WTC11 (cell line): ENCODE results near the gene DPEP2NB. TPM values are rescaled to one million over a fixed set of nuclear protein-coding genes. Genes with fewer than 3 reads are reported as not detected.

Source experiments
- ARID4B ChIP-seq: sonication (generic); formaldehyde crosslinking; IDR thresholded peaks from 2 replicates; pipeline ENCODE4 v1.8.0; 2023; ENCODE audit warnings: missing genetic modification reagents, mild to moderate bottlenecking, borderline replicate concordance
- CBFB ChIP-seq: sonication (generic); formaldehyde crosslinking; IDR thresholded peaks from 2 replicates; pipeline ENCODE4 v1.8.1; 2022; ENCODE audit warnings: mild to moderate bottlenecking, low read depth, missing genetic modification reagents
- GABPB1 ChIP-seq: sonication (generic); formaldehyde crosslinking; IDR thresholded peaks from 2 replicates; pipeline ENCODE4 v1.8.1; 2023; ENCODE audit warnings: mild to moderate bottlenecking, missing genetic modification reagents
- GRHL2 ChIP-seq: fragments of 250-450 bp; sonication (Bioruptor Pico); IDR thresholded peaks from 2 replicates; pipeline ENCODE4 v1.8.0; 2022; ENCODE audit warnings: mild to moderate bottlenecking, moderate library complexity; ENCODE audit not compliant: insufficient replicate concordance, severe bottlenecking
- IRF1 ChIP-seq: sonication (generic); formaldehyde crosslinking; IDR thresholded peaks from 2 replicates; pipeline ENCODE4 v1.8.0; 2023; ENCODE audit warnings: missing genetic modification reagents
- MAX ChIP-seq: sonication (generic); formaldehyde crosslinking; IDR thresholded peaks from 2 replicates; pipeline ENCODE4 v1.8.0; 2022; ENCODE audit warnings: mild to moderate bottlenecking, missing genetic modification reagents
- MYBL2 ChIP-seq: sonication (generic); formaldehyde crosslinking; IDR thresholded peaks from 2 replicates; pipeline ENCODE4 v1.8.1; 2023; ENCODE audit warnings: mild to moderate bottlenecking, moderate library complexity, missing genetic modification reagents
- NR1H2 ChIP-seq: sonication (generic); formaldehyde crosslinking; IDR thresholded peaks from 2 replicates; pipeline ENCODE4 v1.9.0; 2021; ENCODE audit warnings: mild to moderate bottlenecking, moderate library complexity, missing genetic modification reagents
- NR2C2 ChIP-seq: sonication (generic); formaldehyde crosslinking; IDR thresholded peaks from 2 replicates; pipeline ENCODE4 v1.8.0; 2022; ENCODE audit warnings: mild to moderate bottlenecking, missing genetic modification reagents
- NR3C1 ChIP-seq: sonication (generic); formaldehyde crosslinking; conservative IDR thresholded peaks from 2 replicates; pipeline ENCODE4 v1.8.1; 2023; ENCODE audit warnings: low read depth, mild to moderate bottlenecking, missing genetic modification reagents
- PRDM15 ChIP-seq: sonication (generic); formaldehyde crosslinking; IDR thresholded peaks from 2 replicates; pipeline ENCODE4 v1.8.0; 2022; ENCODE audit warnings: missing genetic modification reagents
- RELA ChIP-seq: sonication (generic); formaldehyde crosslinking; IDR thresholded peaks from 2 replicates; pipeline ENCODE4 v1.8.1; 2022; ENCODE audit warnings: missing genetic modification reagents, mild to moderate bottlenecking, borderline replicate concordance
- SMAD3 ChIP-seq: sonication (generic); formaldehyde crosslinking; IDR thresholded peaks from 2 replicates; pipeline ENCODE4 v1.8.0; 2022; ENCODE audit warnings: missing genetic modification reagents, mild to moderate bottlenecking, borderline replicate concordance
- SP1 ChIP-seq: sonication (generic); formaldehyde crosslinking; conservative IDR thresholded peaks from 2 replicates; pipeline ENCODE4 v1.8.1; 2022; ENCODE audit warnings: missing genetic modification reagents
- TEAD4 ChIP-seq: sonication (generic); formaldehyde crosslinking; IDR thresholded peaks from 2 replicates; pipeline ENCODE4 v1.8.0; 2022; ENCODE audit warnings: mild to moderate bottlenecking, missing genetic modification reagents
- TP53 ChIP-seq: sonication (generic); formaldehyde crosslinking; IDR thresholded peaks from 2 replicates; pipeline ENCODE4 v1.8.1; 2023; ENCODE audit warnings: mild to moderate bottlenecking, missing genetic modification reagents
- ZNF121 ChIP-seq: sonication (generic); formaldehyde crosslinking; IDR thresholded peaks from 2 replicates; pipeline ENCODE4 v1.8.0; 2023; ENCODE audit warnings: missing genetic modification reagents
- ZNF263 ChIP-seq: sonication (generic); formaldehyde crosslinking; IDR thresholded peaks from 2 replicates; pipeline ENCODE4 v1.8.1; 2022; ENCODE audit warnings: low read depth, mild to moderate bottlenecking, moderate library complexity, missing genetic modification reagents
- ZNF416 ChIP-seq: fragments of 250-450 bp; sonication (Bioruptor Pico); IDR thresholded peaks from 2 replicates; pipeline ENCODE4 v1.9.0; 2021; ENCODE audit warnings: mild to moderate bottlenecking, inconsistent platforms
- total RNA-seq: library from RNA; stranded (reverse); gene quantifications from 3 replicates; pipeline ENCODE4 v1.2.3, GENCODE V29; 2021
- TF ChIP-seq, protein P1 (sequence below): sonication (generic); formaldehyde crosslinking; IDR thresholded peaks from 2 replicates; pipeline ENCODE4 v1.8.1; 2022; ENCODE audit warnings: low read depth, missing genetic modification reagents, borderline replicate concordance
- TF ChIP-seq, protein P2 (sequence below): sonication (generic); formaldehyde crosslinking; IDR thresholded peaks from 2 replicates; pipeline ENCODE4 v1.8.0; 2022; ENCODE audit warnings: mild to moderate bottlenecking, missing genetic modification reagents
- TF ChIP-seq, protein P3 (sequence below): sonication (generic); formaldehyde crosslinking; conservative IDR thresholded peaks from 2 replicates; pipeline ENCODE4 v1.8.1; 2022; ENCODE audit warnings: mild to moderate bottlenecking, missing genetic modification reagents
- TF ChIP-seq, protein P4 (sequence below): sonication (generic); formaldehyde crosslinking; IDR thresholded peaks from 2 replicates; pipeline ENCODE4 v1.8.1; 2022; ENCODE audit warnings: mild to moderate bottlenecking, moderate library complexity, missing genetic modification reagents
- TF ChIP-seq, protein P5 (sequence below): sonication (generic); formaldehyde crosslinking; IDR thresholded peaks from 2 replicates; pipeline ENCODE4 v1.8.1; 2023; ENCODE audit warnings: mild to moderate bottlenecking, missing genetic modification reagents, moderate library complexity

DPEP2NB gene
- total RNA-seq, 1 experiment from 2014 or later: not detected

- TF ChIP-seq PRDM15 (peak; percentile 53), NR3C1 (no peak), CBFB (CRISPR knock-in tag) (peak; percentile 71), ZNF416 (CRISPR knock-in tag) (no peak), RELA (CRISPR knock-in tag) (peak; percentile 92; the same call in 1 of the 2 replicates), NR1H2 (CRISPR knock-in tag) (peak; percentile 67), TP53 (CRISPR knock-in tag) (peak; percentile 21; the same call in 1 of the 2 replicates), ZNF121 (CRISPR knock-in tag) (peak; percentile 55; the same call in 1 of the 2 replicates), SP1 (CRISPR knock-in tag) (peak; percentile 90), GRHL2 (CRISPR knock-in tag) (no peak), TEAD4 (CRISPR knock-in tag) (peak; percentile 11; the same call in 1 of the 2 replicates), ARID4B (peak; percentile 25; the same call in 1 of the 2 replicates), GABPB1 (CRISPR knock-in tag) (peak; percentile 77), SMAD3 (CRISPR knock-in tag) (peak; percentile 84; the same call in 1 of the 2 replicates), MYBL2 (CRISPR knock-in tag) (peak; percentile 95), IRF1 (peak; percentile 84; the same call in 1 of the 2 replicates), MAX (CRISPR knock-in tag) (peak; percentile 97), ZNF263 (0 out of 2 replicates have a peak, but pooled peaks have one; percentile 37), NR2C2 (CRISPR knock-in tag) (0 out of 2 replicates have a peak, but pooled peaks have one; percentile 19)
- TF ChIP-seq, protein P1, sequence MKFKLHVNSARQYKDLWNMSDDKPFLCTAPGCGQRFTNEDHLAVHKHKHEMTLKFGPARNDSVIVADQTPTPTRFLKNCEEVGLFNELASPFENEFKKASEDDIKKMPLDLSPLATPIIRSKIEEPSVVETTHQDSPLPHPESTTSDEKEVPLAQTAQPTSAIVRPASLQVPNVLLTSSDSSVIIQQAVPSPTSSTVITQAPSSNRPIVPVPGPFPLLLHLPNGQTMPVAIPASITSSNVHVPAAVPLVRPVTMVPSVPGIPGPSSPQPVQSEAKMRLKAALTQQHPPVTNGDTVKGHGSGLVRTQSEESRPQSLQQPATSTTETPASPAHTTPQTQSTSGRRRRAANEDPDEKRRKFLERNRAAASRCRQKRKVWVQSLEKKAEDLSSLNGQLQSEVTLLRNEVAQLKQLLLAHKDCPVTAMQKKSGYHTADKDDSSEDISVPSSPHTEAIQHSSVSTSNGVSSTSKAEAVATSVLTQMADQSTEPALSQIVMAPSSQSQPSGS (CRISPR knock-in tag): 0 out of 2 replicates have a peak, but pooled peaks have one; percentile 51
- TF ChIP-seq, protein P2, sequence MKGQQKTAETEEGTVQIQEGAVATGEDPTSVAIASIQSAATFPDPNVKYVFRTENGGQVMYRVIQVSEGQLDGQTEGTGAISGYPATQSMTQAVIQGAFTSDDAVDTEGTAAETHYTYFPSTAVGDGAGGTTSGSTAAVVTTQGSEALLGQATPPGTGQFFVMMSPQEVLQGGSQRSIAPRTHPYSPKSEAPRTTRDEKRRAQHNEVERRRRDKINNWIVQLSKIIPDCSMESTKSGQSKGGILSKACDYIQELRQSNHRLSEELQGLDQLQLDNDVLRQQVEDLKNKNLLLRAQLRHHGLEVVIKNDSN: peak; percentile 72
- TF ChIP-seq, protein P3, sequence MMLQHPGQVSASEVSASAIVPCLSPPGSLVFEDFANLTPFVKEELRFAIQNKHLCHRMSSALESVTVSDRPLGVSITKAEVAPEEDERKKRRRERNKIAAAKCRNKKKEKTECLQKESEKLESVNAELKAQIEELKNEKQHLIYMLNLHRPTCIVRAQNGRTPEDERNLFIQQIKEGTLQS: no peak; the same call in 1 of the 2 replicates
- TF ChIP-seq, protein P4, sequence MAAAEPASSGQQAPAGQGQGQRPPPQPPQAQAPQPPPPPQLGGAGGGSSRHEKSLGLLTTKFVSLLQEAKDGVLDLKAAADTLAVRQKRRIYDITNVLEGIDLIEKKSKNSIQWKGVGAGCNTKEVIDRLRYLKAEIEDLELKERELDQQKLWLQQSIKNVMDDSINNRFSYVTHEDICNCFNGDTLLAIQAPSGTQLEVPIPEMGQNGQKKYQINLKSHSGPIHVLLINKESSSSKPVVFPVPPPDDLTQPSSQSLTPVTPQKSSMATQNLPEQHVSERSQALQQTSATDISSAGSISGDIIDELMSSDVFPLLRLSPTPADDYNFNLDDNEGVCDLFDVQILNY: 0 out of 2 replicates have a peak, but pooled peaks have one; percentile 29
- TF ChIP-seq, protein P5, sequence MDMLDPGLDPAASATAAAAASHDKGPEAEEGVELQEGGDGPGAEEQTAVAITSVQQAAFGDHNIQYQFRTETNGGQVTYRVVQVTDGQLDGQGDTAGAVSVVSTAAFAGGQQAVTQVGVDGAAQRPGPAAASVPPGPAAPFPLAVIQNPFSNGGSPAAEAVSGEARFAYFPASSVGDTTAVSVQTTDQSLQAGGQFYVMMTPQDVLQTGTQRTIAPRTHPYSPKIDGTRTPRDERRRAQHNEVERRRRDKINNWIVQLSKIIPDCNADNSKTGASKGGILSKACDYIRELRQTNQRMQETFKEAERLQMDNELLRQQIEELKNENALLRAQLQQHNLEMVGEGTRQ: peak; percentile 62
These were observed 7.2 kb upstream of the DPEP2NB start, which contains the start of the genes DDX28 and DUS2 (continued) for GRCh38 chr16:68022728-68023537.
